8988T (cell line): ENCODE measurements around the gene MAP2K4.
"Not testable (repeated sequence)": the region's sequence is repeated elsewhere in the genome, so short reads cannot be mapped to it uniquely, and the experiment has no call there.

Experiments used
- DNase-seq: peaks from one replicate; pipeline ENCODE4 v3.0.0; 2011

The MAP2K4 gene

DNA sequence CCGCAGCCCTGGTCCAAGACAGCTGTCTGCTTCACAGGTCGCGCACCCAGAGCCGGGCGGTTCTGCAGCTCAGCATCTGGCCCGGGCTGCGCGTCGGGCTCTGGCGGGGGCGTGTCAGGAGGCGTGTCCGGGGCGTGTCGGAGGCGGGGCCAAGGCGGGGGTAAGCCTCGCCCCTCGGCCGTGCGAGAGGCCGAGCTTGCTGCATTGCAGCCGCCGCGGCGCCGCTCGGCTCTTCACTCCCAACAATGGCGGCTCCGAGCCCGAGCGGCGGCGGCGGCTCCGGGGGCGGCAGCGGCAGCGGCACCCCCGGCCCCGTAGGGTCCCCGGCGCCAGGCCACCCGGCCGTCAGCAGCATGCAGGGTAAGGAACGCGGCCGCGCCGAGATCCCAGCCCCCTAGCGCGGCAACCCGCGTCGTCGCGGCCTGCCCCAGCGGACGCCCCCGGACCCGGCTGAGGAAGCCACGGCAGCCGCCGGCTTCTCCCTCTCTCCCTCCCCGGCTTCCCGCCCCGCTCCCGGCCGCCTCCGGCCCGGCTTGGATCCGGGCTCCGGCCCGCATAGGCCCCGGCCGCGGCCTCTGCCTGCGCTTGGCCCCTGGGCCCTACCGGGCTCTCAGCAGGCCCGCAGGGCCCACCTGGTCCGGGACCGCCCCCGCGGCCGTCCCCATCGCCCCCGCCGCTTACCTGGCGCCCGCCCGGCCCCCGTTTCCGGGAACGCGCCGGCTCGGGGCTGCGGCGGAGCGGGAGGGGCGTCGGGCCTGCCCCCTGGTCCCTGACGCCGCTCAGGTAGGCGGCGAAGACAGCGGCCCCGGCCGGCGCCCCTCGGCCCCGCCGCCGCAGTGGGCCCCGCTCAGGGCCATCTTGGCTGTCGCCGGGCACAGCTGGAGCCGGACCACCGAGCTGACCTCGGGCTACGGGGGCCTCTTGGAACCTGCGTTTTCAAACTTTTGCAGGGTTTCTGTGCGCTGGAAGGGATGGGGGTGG, at the start of gene MAP2K4:
MAP2K4 (plus strand) TSS at position 236 of the 981 bp plus-strand sequence; CDS start at position 246, 10 bp downstream.
- DNase-seq = peak; percentile 11

DNA sequence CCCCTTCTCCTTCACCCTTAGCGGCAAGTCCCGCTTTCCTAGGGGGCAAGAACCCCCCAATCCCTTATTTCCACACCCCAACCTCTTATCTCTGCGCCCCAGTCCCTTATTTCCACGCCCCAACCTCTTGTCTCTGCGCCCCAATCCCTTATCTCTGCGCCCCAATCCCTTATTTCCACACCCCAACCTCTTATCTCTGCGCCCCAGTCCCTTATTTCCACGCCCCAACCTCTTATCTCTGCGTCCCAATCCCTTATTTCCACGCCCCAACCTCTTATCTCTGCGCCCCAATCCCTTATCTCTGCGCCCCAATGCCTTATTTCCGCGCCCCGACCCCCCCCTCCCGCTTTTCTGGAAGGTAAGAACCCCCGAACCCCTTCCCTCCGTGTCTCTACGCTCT, 47.9 kb upstream of the MAP2K4 start:
- not testable (repeated sequence) for DNase-seq

DNA sequence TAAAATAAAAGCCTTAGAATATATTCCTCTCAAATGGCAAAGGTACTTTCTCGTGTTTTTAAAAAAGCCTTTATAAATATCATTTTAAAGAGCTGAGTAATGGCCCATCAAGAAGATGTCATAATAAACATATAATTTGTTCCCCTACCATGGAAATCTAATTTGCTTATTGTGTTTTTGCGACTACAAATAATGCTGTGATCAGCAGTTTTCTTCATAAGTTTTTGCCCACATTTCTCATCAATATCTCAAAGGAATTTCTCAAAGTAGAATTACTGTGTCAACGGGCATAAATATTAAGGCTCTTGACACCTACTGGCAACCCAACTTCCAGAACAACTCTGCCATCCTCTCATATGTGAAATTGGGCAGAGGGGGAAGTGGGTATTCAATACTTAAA, 40.9 kb upstream of the MAP2K4 start:
- DNase-seq = no peak

DNA sequence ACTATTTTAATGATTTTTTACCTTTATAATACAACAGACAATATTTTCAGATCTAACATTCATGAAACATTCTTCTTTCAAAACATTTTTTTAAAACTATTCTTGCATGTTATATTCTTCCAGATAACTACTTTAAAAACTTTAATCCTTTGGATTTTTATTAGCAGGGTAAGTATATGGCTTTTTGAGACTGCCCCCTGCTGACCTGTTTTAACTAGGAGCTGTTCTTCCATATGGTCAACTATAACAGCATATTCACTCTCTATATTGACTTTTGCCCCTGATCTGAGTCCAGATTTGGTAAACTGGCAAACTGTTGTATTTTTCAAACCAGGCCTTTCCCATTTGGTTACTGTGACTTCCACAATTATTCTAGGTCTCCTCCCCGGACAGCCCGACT, 39.9 kb upstream of the MAP2K4 start:
- DNase-seq = no peak

DNA sequence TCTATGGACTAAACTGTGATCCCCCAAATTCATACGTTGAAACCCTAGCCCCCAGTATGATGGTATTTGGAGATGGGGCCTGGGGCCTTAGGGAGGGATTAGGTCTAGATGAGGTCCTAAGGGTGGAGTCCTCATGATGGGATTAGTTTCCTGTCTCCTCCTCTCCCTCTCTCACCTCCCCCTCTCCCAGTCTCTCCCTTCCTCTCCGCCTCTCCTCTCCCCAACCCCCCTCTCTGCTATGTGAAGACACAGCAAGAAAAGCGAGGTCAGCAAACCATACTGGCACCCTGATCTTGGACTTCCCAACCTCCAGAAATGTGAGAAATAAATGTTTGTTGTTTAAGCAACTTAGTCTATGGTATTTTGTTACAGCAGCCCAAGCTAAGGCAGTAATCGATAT, 38.8 kb upstream of the MAP2K4 start:
- no peak for DNase-seq

DNA sequence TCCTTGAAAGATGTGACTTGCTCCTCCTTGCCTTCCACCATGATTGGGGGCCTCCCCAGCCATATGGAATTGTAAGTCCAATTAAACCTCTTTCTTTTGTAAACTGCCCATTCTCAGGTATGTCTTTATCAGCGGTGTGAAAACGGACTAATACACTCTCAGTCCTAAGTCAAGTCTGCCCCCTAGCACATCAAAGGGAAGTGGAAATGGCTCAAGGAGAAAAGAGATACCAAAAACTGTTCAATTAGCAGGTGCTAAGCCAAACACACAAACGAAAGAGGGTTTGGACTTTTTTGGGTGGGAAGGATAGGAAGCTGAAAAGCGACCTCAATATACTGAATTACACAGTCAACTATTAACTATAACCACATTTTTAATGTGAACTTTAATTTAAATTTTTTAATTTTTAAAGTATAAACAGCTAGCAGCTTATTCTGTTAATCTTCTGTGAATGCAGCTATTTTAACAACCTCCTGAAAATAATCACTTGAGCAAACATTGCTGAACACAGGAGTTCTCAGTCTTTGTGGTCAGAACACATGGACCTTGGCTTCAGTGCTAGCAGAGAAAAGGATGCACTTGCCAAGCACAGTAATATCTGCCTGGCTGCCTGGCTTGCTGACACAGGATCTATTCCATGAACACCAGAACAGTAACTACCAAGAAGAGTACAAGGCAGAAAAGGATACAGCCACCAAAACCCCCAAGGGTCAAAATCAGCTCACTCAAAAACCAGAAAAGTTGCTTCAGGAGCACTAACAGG, 34.3 kb upstream of the MAP2K4 start:
- DNase-seq = no peak

DNA sequence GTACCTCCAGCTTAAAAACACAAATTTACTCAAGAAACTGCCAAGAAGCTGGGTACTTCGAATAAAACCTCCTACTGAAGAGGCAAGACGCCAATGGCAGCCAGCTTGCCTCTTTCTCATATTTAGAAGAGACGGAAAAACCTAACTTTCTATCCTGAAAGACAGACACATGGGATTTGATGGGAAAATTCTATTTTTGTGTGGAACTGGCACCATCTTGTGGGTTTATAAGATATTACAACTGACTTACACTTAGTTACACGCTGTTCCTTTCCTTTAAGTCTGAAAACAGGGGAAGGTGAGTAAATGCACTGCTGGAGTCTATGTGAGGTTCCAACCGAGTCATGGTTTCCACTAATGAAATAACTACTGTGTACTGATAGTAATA, 33.7 kb upstream of the MAP2K4 start:
- DNase-seq = no peak

DNA sequence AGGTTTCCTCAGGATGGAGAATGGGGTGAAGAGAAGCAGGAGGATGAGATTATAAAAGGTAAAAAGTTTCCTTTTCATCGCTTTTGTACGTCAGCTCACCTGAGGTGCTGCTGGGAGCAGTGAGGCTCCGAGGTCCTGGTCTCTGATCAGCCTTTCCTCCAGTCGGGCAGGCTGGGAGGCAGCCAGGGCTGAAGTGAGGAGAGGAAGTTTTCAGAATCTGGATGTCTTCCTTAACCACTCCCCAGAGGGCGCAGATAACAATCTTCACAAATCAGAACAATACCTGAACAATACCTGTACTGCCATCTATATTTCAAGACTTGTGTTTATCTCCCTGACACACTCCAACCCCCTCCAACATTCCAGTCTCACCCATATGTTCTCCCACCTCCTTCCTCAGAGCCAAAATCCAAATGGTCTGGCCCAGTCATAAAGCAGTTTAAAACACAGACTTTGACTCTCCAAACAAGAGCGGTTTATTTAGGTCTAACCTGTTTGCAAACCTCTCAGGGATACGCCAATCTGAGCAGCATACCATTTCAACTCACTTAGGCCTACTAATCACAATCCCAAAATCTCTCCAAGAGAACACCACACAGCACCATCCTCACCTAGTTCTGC, 30.2 kb upstream of the MAP2K4 start:
- no peak for DNase-seq

DNA sequence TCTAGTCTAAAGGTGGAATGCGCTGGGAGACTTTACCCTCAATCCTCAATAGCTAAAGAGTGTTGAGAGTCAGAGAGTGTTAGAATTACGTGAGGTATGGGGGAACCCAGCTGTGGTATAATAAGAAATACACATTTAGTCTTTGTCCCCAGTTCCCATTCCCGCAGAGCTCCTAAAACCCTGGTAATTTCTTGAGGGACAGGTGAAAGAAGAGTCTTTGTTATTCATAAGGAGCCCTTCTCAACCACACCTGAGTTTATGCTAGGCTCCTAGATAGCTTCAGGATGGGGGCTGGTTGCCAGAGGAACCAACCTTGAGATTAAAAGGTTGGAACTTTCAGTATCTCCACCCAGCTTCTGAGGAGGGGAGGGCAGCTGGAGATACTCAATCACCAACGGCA, 29.2 kb upstream of the MAP2K4 start:
- no peak for DNase-seq

DNA sequence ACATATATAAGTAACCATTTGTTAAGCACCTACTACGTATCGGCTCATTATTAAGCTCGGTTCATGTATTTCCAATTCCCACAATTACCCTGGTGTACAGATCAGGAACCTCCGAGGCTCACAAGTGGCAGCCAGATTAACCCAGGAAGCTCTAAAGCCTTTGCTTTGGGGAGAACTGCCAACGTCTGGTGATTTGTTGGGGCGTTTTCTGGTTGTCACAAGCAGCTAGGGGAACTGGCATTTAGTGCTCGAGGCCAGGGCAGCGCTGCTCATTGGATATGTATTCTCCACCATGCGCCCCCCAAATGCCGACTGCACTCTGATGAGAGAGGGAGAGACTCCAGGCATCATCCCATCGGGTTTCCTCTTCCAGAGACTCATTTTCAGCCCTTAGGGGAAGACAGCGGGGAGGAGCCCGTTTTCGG, 23.9 kb upstream of the MAP2K4 start:
- DNase-seq = no peak

DNA sequence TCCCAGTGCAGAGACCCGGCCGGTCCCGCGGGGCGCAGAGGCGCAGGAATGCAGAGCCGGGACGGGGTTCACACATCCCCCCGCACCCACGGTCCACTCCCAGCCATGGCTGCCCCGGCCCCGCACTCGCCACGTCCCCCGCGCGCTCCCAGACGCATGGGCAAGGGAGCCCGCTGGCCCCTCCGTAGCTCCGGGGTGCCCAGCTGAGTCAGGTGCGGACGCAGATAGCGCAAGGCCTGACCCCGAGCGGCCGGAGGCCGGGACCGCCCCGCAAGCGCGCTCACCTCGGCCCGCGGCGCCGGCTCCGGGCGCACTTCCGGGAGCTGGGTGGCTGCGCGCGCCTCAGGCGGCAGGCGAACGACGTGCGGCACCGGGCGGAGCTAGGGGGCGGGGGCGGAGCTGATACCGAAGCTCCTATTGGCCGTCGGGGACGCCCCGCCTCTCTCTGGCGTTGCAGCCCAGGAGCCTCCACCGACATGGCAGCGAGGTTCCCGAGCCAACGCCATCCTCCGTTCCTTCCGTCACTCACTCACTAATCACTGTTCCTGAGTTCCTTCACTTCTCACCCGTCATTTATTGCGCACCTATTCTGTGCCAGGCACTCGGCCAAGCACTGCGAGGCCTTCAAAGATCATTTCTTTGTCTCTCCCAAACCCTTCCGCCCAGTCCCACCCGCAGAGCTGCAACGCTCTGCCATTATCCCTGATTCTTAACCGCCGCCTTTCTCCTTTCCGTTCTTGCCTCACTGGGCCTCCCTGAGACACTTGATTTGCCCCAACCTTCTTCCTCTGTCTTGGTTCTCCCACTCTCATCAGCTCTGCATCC, 23.3 kb upstream of the MAP2K4 start, which contains the start of gene ZNF18:
ZNF18 (minus strand) TSS at position 329 of the 825 bp plus-strand sequence. CDS start 4,646 bp downstream, outside the sequence.
- DNase-seq = no peak

DNA sequence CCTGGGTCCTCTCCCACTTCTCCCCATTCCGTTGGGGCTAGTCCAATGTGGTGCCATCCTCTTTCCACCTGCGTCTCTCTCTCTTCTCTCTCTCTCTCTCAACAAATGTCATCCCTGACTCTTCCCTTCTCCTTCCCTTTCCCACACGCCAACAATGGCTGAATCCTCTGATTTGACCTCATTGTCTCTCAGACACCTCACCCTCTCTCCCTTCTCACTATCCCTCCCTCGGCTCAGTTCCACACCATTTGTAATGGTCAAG, 22.8 kb upstream of the MAP2K4 start:
- no peak for DNase-seq

DNA sequence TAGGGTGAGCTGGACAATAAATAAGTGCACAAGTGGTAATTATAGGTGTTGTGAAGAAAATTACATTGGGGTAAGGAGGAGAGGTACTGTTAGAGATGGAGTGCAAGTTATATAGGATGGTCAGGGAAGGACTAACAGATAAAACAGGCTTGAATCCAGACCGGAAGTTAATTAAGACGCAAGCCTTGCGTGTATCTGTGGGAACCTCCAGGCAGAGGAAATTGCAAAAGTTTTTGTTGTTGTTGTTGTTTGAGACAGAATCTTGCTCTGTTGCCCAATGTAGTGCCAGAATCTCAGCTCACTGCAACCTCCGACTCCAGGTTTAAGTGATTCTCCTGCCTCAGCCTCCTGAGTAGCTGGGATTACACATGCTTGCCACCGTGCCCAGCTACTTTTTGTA, 21.0 kb upstream of the MAP2K4 start:
- DNase-seq = no peak

DNA sequence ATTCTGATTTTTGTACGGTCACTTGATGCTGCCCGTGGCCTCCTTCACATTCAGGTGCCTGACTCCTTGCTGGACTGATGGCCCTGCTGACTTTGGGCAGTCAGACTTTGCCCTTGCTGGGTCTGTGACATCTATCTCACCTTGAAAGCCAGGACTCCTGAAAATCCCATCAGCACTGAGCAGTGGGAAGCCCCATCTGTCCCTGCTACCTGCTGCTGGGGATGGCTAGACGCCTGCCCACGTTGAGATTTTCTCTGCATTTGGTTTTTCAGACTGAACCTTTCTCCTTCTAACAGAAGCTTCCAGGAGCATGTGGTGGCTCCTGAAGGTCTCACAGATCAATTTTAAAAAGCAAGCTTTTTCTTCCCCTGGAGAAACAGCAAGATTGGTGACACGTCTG, 13.2 kb upstream of the MAP2K4 start:
- no peak for DNase-seq

DNA sequence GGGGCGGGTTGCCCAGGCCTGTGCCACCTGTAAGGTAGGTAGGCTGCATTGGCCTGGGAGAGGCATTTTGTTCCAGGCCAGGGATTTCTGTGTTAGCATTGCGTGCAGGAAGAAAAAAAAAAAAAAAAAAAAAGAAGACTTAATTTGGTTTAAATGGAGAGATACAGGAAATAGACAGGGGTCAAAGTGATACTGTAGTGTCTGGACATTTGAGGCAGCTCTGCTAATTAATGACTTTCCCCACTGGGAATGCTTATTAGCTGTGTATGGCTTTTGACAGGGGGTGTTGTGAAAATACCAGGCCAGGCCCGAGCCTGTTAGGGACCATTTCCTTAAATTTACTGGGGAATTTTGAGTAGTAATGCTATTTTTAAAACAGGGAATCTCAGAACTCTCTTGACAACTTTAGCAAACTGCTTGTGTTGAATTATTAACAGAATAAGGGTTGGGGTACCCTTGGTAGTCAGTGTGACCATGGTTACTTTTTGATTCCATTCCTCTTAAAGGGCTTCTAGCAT, 1.0 kb downstream of the MAP2K4 start:
- DNase-seq = no peak

DNA sequence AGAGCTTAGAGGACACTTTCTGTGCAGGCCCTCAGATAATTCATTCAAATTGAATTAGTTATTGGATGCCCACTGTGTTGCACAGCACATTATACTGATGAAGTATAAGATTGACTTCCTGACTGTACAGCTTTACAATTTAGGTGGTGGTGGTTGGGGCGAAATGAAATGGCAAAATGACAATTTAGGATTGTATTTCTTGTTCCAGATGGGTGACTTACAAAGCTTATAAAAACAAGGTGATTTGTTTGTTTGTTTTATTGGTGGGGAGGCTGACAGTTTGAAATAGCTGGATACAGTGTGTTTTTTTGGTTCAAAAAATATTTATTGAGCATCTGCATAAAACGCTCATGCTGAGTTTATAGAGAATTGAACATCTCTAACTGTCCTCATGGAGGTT, 1.6 kb downstream of the MAP2K4 start:
- DNase-seq = no peak

DNA sequence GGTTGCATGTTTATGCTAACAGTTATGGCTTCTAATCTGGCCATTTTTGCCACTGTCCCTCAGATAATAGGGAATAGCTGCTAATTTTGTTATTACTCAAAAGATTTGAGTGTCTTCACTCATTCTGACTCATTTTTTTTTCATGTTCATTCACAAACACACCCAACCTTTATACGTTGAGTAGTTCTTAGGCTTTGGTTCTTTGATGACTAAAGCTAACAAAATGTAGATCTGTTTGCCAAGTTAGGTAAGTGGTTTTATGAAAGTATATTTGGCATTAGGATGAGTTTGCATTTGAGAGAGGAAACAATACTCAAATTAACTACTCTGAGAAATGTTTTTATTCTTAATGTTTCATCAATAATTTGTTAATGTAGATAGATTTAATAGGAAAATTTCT, 3.6 kb downstream of the MAP2K4 start:
- DNase-seq = no peak

DNA sequence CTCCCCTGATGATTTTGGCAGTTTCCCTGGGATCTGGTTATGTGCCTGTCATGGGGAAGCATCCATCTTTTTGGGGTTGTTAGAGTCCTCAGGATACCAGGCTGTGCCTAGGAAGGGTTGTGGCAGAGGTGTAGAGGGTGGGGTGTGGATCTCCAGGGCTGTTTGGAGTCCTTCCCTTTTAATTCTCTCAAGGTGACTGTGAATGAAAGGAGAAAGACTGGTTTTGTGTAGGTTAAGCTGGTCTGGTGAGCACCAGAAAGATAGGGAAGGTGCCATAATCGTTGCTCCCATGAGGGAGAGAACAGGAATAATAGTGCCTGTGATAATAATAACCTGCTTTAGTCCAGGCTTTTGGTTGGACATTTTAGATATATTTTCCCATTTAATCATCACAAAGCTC, 7.0 kb downstream of the MAP2K4 start:
- no peak for DNase-seq

DNA sequence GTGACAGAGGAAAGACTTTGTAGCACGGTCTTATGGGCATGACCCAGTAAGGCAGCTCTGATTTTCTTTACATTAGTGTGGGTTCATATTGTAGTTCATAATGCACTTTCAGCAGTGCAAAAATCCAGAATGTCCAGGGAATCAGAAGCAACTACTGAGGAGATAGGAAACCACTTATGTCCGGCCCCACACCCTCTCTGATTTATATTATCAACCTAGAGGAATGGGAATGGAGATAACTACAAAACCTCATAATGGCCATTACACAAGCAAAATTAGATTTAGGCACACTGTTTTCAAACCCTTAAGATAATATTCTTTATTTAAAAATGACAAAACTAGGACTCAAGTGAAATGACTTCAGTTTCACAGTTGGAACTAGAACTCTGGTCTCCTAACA, 7.9 kb downstream of the MAP2K4 start:
- no peak for DNase-seq

DNA sequence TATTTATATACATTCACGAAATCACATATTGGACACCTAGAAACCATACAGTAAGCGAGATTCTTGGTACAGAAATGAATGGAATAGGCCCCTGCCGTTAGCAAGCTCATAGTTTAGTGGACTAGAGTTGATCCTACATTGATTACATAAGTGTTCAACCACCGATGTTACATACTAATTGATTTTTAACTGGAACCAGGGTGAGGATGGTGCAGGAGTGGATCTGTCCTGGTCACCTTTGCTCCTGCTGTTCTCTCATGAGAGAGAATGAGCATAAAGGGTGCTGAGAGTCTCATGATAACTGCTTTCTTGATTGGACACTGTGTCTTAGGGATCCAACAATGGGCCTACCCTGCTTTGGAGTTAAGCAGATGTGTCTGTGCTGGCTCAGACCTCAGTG, 13.9 kb downstream of the MAP2K4 start:
- no peak for DNase-seq

DNA sequence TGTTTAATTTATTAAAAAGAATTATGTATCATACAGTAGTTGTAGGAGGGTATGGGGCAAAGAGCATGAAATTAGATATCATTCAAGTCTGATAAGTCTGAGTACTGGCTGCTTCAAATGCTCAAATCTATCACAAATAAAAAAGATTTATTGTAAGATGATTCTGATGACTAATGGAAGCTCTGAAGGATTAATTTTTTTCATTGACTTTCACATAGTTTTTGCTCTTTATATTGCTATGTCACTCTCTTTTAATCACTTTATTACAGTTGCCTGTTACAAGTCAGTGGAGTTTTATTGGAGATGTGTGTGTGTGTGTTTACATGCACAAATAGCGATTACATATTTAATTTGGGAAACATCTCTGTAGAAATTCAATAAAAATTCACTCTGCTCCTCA, 15.0 kb downstream of the MAP2K4 start:
- no peak for DNase-seq

DNA sequence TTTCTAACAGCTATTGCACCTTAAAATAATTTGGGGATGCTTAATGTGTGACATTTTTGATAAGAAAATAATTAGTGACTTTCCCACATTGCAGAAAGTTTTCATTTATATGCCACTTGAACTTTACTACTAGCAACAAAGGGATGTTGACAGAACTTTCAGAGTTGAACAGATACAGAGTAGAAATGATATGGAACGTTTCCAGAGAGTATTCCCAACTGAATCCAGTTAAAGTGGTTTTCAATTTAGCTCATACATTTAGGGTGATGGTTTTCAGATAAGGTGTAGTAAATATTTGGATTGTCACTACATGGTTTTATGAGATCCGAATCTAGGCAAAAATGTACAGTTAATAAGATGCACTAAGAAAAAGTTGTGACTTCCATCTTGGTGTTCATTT, 17.3 kb downstream of the MAP2K4 start:
- no peak for DNase-seq

DNA sequence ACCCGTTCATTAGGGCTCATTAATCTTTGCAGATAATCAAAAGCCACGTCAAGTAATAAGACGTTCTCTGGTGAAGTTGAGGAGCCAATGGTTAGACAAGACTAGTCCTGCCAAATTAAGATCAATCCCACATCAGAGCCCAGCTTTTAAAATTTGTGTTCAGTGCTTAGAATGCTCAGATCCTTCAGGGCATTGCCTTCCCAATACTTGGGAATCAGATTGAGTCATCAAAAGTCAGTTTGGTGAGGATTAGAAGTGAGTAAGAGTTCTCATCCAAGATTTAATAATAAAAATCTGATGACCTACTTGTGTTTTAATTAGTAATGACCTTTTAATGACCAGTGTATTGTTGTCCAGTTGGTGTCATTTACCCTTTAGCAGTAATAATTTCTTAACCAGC, 19.8 kb downstream of the MAP2K4 start:
- DNase-seq = no peak
